Esophagus squamous epithelium (tissue), 4 donors: ENCODE results near the gene NNAT.

Source experiments
- POLR2A ChIP-seq, 4 donors: fragments of 450-650 bp; IDR thresholded peaks; one replicate each; pipeline ENCODE4 v1.6.1; 2017; ENCODE audit warnings: antibody characterized with exemption in 4 of 4, mild to moderate bottlenecking in 4 of 4, moderate library complexity in 3 of 4
- TF ChIP-seq, protein P1 (sequence below), 6 experiments: fragments of 450-650 bp in 4 of 6; fragments of 200-600 bp in 2 of 6; sonication (generic) in 2 of 6; IDR thresholded peaks; one replicate each; pipeline ENCODE4 v1.5.1; 2016 to 2019; ENCODE audit warnings: antibody characterized with exemption in 6 of 6, mild to moderate bottlenecking in 4 of 6, moderate library complexity in 4 of 6

DNA sequence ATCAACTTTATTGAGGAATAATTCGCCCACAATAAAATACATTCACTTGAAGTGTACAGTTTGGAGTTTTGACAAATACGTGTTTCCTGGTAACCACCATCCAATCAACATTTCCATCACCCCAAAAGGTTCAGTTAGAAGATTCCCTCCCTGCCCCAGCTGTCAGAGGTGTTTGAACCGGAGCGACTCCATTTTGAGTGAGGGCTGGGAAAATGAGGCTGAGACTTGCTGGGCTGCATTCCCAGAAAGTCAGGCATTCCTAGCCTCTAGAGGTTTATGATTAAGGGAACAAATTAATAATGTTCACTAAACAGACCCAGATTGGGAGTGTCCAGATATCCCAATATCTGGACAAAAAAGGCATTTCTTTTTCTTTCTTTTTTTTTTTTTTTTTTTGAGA lies 39.6 kb downstream of the NNAT start:
- TF ChIP-seq, protein P1, sequence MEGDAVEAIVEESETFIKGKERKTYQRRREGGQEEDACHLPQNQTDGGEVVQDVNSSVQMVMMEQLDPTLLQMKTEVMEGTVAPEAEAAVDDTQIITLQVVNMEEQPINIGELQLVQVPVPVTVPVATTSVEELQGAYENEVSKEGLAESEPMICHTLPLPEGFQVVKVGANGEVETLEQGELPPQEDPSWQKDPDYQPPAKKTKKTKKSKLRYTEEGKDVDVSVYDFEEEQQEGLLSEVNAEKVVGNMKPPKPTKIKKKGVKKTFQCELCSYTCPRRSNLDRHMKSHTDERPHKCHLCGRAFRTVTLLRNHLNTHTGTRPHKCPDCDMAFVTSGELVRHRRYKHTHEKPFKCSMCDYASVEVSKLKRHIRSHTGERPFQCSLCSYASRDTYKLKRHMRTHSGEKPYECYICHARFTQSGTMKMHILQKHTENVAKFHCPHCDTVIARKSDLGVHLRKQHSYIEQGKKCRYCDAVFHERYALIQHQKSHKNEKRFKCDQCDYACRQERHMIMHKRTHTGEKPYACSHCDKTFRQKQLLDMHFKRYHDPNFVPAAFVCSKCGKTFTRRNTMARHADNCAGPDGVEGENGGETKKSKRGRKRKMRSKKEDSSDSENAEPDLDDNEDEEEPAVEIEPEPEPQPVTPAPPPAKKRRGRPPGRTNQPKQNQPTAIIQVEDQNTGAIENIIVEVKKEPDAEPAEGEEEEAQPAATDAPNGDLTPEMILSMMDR (IDR thresholded peaks at IDR 0.05): no peak
- TF ChIP-seq POLR2A (IDR thresholded peaks at IDR 0.05): no peak
